Neural cell (in vitro differentiated cells): ENCODE measurements around the gene ZNF362. TPM values are rescaled to one million over a fixed set of nuclear protein-coding genes. Genes with fewer than 3 reads are reported as not detected.

Experiments used
- H2AFZ ChIP-seq: fragments of 200-600, 300-800 bp; sonication (generic), shearing (Covaris generic); 2 replicates; pipeline ENCODE4 v1.6.0; 2014; ENCODE audit warnings: low read depth, mild to moderate bottlenecking, antibody characterized with exemption, low read length, moderate library complexity
- H3F3A ChIP-seq: fragments of 200-600 bp; shearing (Covaris generic); 2 replicates; pipeline ENCODE4 v1.6.1; 2016; ENCODE audit warnings: mild to moderate bottlenecking, moderate library complexity, mixed read lengths, antibody characterized with exemption, low read length; ENCODE audit not compliant: insufficient read depth, poor library complexity, severe bottlenecking
- H3K27ac ChIP-seq: fragments of 200-600, 300-800 bp; sonication (generic), shearing (Covaris generic); 2 replicates; pipeline ENCODE4 v1.5.1; 2014; ENCODE audit warnings: mild to moderate bottlenecking, low read length, moderate library complexity
- H3K27me3 ChIP-seq: fragments of 300-800, 200-600 bp; sonication (generic), shearing (Covaris generic); 2 replicates; pipeline ENCODE4 v1.6.0; 2014; ENCODE audit warnings: mild to moderate bottlenecking, low read depth, low read length, moderate library complexity; ENCODE audit not compliant: insufficient read depth
- H3K36me3 ChIP-seq: fragments of 300-800, 200-600 bp; sonication (generic), shearing (Covaris generic); 2 replicates; pipeline ENCODE4 v1.5.1; 2014; ENCODE audit warnings: mild to moderate bottlenecking, antibody characterized with exemption, low read length, moderate library complexity; ENCODE audit not compliant: insufficient read depth
- H3K4me2 ChIP-seq: fragments of 300-800, 200-600 bp; sonication (generic), shearing (Covaris generic); 2 replicates; pipeline ENCODE4 v1.6.0; 2014; ENCODE audit warnings: mild to moderate bottlenecking, low read length
- H3K4me3 ChIP-seq: fragments of 300-800, 200-600 bp; sonication (generic), shearing (Covaris generic); 2 replicates; pipeline ENCODE4 v1.5.1; 2014; ENCODE audit warnings: mild to moderate bottlenecking, low read length, moderate library complexity
- H3K79me2 ChIP-seq: fragments of 200-600 bp; shearing (Covaris generic); replicated peaks from 2 replicates; pipeline ENCODE4 v1.6.0; 2014; ENCODE audit warnings: mild to moderate bottlenecking, low read length, moderate library complexity; ENCODE audit not compliant: insufficient read depth
- H3K9ac ChIP-seq: fragments of 300-800, 200-600 bp; sonication (generic), shearing (Covaris generic); 2 replicates; pipeline ENCODE4 v1.6.1; 2016; ENCODE audit warnings: mild to moderate bottlenecking, low read length, mixed read lengths
- H3K9me2 ChIP-seq: fragments of 200-600 bp; shearing (Covaris generic); 2 replicates; pipeline ENCODE4 v1.6.1; 2016; ENCODE audit warnings: mild to moderate bottlenecking, low read length, mixed read lengths; ENCODE audit not compliant: insufficient read depth
- H3K9me3 ChIP-seq: fragments of 200-600, 300-800 bp; sonication (generic), shearing (Covaris generic); 2 replicates; pipeline ENCODE4 v1.6.1; 2016; ENCODE audit warnings: mild to moderate bottlenecking, mixed run types, low read length, moderate library complexity, mixed read lengths
- H4K20me1 ChIP-seq: fragments of 200-600 bp; shearing (Covaris generic); 2 replicates; pipeline ENCODE4 v1.6.1; 2016; ENCODE audit warnings: mild to moderate bottlenecking, mixed run types; ENCODE audit not compliant: insufficient read depth
- EP300 ChIP-seq: fragments of 450-650 bp; conservative IDR thresholded peaks from 2 replicates; pipeline ENCODE4 v1.6.1; 2014; ENCODE audit warnings: antibody characterized with exemption, mild to moderate bottlenecking, moderate library complexity; ENCODE audit not compliant: poor library complexity, severe bottlenecking
- EZH2 ChIP-seq: fragments of 200-600, 300-800 bp; shearing (Covaris generic), sonication (generic); IDR thresholded peaks from 2 replicates; pipeline ENCODE4 v1.6.1; 2014; ENCODE audit warnings: antibody characterized with exemption, low read length, borderline replicate concordance, mild to moderate bottlenecking; ENCODE audit not compliant: insufficient read depth, poor library complexity, severe bottlenecking
- MXI1 ChIP-seq: fragments of 450-650 bp; conservative IDR thresholded peaks from 2 replicates; pipeline ENCODE4 v1.6.1; 2014; ENCODE audit warnings: antibody characterized with exemption, mild to moderate bottlenecking; ENCODE audit not compliant: poor library complexity, severe bottlenecking
- POLR2AphosphoS5 ChIP-seq: IDR thresholded peaks from 2 replicates; pipeline ENCODE4 v1.6.1; 2012
- RAD21 ChIP-seq: fragments of 450-650 bp; conservative IDR thresholded peaks from 2 replicates; pipeline ENCODE4 v1.6.1; 2014; ENCODE audit warnings: antibody characterized with exemption, mild to moderate bottlenecking, moderate library complexity
- SMC3 ChIP-seq: fragments of 450-650 bp; conservative IDR thresholded peaks from 2 replicates; pipeline ENCODE4 v1.6.1; 2014; ENCODE audit warnings: antibody characterized with exemption, mild to moderate bottlenecking, moderate library complexity; ENCODE audit not compliant: poor library complexity
- TAF1 ChIP-seq: IDR thresholded peaks from 2 replicates; pipeline ENCODE4 v1.6.1; 2012; ENCODE audit warnings: low read depth
- polyA plus RNA-seq: library from polyadenylated mRNA; depleted of rRNA; stranded (reverse); fragments of >200 nt; gene quantifications from 2 replicates; pipeline ENCODE4 v1.2.3, GENCODE V29; 2014
- TF ChIP-seq, protein P1 (sequence below): IDR thresholded peaks from 2 replicates; pipeline ENCODE4 v1.6.1; 2012; ENCODE audit warnings: borderline replicate concordance
- TF ChIP-seq, protein P2 (sequence below): fragments of 450-650 bp; IDR thresholded peaks from 2 replicates; pipeline ENCODE4 v1.5.1; 2014; ENCODE audit warnings: antibody characterized with exemption, mild to moderate bottlenecking, moderate library complexity; ENCODE audit not compliant: poor library complexity, severe bottlenecking

Gene ZNF362
- polyA plus RNA-seq, 1 donor from 2014 or later, result 17.6 TPM

DNA sequence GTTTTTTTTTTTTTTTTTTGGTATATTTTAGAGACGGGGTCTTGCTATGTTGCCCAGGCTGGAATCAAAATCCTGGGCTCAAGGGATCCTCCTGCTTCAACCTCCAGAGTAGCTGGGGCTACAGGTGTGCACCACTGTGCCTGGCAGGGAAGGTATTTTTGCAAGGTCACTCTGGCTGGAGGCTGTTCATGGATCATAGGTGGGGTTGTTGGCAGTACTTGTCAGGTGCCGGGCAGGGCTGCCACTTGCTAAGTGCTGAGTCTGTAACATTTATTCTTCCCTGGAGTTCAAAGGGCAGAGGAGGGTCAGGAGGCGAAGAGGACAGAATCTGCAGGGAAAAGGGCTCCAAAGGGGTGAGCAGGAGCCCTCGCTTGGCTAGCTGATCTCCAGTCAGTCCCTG lies 40.5 kb downstream of the ZNF362 start:
- no peak overlapping the region for H3K4me2 ChIP-seq
- no peak overlapping the region for H3K27ac ChIP-seq
- H3K9me3 ChIP-seq, result no peaks in the 10 kb centered on the region
- no peaks in the 10 kb centered on the region for H3K27me3 ChIP-seq
- H2AFZ ChIP-seq, result no peak overlapping the region
- no peaks in the 10 kb centered on the region for H3F3A ChIP-seq
- H3K36me3 ChIP-seq, result no peaks in the 10 kb centered on the region
- no peaks in the 10 kb centered on the region for H3K9me2 ChIP-seq
- no peaks in the 10 kb centered on the region for H4K20me1 ChIP-seq
- no peak for TF ChIP-seq TAF1
- TF ChIP-seq SMC3, result no peak
- TF ChIP-seq, protein P1, sequence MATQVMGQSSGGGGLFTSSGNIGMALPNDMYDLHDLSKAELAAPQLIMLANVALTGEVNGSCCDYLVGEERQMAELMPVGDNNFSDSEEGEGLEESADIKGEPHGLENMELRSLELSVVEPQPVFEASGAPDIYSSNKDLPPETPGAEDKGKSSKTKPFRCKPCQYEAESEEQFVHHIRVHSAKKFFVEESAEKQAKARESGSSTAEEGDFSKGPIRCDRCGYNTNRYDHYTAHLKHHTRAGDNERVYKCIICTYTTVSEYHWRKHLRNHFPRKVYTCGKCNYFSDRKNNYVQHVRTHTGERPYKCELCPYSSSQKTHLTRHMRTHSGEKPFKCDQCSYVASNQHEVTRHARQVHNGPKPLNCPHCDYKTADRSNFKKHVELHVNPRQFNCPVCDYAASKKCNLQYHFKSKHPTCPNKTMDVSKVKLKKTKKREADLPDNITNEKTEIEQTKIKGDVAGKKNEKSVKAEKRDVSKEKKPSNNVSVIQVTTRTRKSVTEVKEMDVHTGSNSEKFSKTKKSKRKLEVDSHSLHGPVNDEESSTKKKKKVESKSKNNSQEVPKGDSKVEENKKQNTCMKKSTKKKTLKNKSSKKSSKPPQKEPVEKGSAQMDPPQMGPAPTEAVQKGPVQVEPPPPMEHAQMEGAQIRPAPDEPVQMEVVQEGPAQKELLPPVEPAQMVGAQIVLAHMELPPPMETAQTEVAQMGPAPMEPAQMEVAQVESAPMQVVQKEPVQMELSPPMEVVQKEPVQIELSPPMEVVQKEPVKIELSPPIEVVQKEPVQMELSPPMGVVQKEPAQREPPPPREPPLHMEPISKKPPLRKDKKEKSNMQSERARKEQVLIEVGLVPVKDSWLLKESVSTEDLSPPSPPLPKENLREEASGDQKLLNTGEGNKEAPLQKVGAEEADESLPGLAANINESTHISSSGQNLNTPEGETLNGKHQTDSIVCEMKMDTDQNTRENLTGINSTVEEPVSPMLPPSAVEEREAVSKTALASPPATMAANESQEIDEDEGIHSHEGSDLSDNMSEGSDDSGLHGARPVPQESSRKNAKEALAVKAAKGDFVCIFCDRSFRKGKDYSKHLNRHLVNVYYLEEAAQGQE, result no peak
- no peak for TF ChIP-seq POLR2AphosphoS5
- no peak for TF ChIP-seq EP300
- TF ChIP-seq RAD21, result no peak
- TF ChIP-seq, protein P2, sequence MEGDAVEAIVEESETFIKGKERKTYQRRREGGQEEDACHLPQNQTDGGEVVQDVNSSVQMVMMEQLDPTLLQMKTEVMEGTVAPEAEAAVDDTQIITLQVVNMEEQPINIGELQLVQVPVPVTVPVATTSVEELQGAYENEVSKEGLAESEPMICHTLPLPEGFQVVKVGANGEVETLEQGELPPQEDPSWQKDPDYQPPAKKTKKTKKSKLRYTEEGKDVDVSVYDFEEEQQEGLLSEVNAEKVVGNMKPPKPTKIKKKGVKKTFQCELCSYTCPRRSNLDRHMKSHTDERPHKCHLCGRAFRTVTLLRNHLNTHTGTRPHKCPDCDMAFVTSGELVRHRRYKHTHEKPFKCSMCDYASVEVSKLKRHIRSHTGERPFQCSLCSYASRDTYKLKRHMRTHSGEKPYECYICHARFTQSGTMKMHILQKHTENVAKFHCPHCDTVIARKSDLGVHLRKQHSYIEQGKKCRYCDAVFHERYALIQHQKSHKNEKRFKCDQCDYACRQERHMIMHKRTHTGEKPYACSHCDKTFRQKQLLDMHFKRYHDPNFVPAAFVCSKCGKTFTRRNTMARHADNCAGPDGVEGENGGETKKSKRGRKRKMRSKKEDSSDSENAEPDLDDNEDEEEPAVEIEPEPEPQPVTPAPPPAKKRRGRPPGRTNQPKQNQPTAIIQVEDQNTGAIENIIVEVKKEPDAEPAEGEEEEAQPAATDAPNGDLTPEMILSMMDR, result no peak
- TF ChIP-seq MXI1, result no peak
- TF ChIP-seq EZH2, result no peak
- H3K4me3 ChIP-seq, result no peak overlapping the region
- no peak overlapping the region for H3K9ac ChIP-seq
- H3K79me2 ChIP-seq, result no peaks in the 10 kb centered on the region

DNA sequence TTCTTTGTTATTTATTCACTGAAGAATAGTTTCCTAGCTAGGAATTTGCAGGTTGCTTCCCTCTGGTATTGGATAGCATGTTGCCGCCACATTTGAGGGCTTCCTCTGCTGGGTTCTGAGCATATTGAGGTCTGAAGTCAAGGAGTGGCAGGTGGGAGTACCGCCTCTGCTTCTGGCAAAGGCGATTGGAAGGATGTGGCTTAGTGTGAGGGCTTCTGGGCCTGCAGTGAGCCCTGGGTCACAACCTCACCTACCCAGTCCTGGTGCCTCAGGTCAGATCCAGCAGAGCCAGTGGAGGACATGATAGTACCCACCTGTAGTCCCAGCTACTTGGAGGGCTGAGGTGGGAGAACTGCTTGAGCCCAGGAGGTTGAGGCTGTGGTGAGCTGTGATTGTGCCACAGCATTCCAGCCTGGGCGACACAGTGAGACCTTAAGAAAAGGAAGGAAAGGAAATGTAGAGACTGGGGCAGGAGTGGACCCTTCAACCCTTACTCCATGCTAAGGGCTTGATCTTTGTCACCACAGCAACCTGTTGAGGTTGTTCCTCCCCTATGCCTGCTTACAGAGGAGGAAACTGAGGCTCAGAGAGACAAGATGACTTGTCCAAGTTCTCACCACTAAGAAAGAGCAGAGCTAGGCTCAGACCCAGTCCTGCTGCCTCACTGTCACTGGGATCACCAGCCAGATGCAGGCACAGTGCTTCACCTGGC lies 41.8 kb downstream of the ZNF362 start:
- H3K9me3 ChIP-seq, result no peaks in the 10 kb centered on the region
- no peak overlapping the region for H3K4me3 ChIP-seq
- no peaks in the 10 kb centered on the region for H3K79me2 ChIP-seq
- H3K27me3 ChIP-seq, result no peaks in the 10 kb centered on the region
- no peak overlapping the region for H2AFZ ChIP-seq
- no peak overlapping the region for H3K9ac ChIP-seq
- H3K27ac ChIP-seq, result no peak overlapping the region
- no peak overlapping the region for H3K4me2 ChIP-seq
- H3K9me2 ChIP-seq, result no peaks in the 10 kb centered on the region
- no peaks in the 10 kb centered on the region for H3F3A ChIP-seq
- TF ChIP-seq, protein P2, result no peak
- TF ChIP-seq EP300 (no peak), RAD21 (no peak), POLR2AphosphoS5 (no peak), SMC3 (no peak), EZH2 (no peak)
- H3K36me3 ChIP-seq, result no peaks in the 10 kb centered on the region
- H4K20me1 ChIP-seq, result no peaks in the 10 kb centered on the region
